ENCODE measurements around the gene SLC9A6.
"Not testable (repeated sequence)": the region's sequence is repeated elsewhere in the genome, so short reads cannot be mapped to it uniquely, and the experiment has no call there.

SLC9A6 gene

DNA sequence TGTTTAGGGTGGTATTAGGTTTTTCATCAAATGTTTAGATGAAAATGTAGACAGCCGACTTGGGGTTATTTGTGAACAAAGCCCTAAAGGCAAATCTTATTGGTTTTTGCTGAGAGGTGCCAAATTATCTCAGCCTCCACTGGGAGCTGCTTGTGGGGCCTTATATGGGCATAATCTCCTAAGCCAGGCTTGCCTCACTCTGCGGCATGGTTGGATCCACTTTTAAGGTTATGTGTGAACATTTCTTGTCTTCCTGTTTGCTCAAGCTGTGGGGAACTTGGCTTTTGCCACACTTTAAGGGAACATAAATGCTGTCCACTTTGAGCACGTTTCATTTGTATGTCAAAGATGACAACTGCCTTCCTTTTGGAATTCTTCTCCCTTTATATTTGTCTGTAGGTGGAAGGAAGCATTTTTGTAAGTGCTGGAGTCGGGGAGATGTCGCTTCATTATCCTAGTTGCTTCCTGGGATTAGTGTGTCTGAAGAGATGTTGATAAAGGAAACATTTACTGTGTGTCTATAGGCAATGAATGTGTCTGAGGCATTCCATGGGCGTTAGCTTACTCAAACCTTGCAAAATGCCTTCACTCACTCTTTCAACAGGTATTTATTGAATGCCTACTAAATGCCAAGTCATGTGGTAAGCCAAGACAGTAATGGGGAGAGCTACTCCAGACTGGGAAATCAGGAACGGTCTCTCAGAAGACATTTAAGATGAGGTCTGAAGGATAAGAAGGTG, 78.3 kb downstream of the SLC9A6 start:
- no peak for DNase-seq (ENCODE audit: low read depth)

DNA sequence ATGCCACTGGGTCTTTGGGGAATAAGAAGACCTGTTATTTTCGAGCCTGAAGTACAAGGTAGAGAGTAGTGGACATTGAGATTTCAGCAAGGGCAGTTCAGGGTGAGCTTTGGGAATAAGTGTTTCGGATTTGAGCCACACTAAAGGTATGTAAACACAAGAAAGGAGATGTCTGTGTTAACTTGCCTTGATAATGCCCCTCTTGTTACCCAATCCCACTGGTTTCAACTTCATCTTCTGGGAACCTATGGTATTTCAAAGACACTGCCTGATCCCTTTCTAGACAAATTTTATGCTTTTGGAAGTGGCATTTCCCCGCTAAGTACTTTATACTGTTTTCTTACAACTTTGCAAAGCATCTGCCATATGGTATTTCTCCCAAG, 79.4 kb downstream of the SLC9A6 start:
- no peak for DNase-seq (ENCODE audit: low read depth)

DNA sequence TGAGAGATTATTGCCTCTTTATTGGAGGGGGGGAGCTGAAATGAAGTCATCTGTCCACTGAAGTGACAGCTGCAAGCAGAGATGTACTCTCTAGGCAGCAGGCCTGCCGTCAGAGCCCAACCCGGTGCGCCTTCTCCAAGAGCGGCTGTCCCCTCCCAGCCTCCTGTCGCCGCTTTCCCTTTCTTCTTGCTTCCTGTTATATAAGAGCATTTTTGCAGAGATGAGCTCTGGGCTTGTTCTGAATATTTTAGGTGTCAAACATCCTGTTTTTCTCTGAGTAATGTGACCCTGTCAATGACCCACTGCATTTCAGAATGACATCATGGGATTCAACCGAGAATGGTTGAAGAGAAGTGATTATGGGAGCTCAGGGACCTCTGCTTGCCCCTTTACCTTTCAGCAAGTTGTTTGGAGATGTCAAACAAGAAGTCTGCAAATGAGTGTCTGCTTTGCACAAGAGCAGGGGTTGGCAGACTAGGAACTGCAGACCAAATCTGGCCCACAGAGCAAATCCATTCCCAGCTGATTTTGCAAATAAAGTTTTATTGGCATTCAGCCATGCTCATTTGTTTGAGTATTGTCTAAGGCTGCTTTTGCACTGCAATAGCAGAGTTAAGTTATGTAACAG, 79.9 kb downstream of the SLC9A6 start:
- DNase-seq (ENCODE audit: low read depth), result peak; percentile 1

DNA sequence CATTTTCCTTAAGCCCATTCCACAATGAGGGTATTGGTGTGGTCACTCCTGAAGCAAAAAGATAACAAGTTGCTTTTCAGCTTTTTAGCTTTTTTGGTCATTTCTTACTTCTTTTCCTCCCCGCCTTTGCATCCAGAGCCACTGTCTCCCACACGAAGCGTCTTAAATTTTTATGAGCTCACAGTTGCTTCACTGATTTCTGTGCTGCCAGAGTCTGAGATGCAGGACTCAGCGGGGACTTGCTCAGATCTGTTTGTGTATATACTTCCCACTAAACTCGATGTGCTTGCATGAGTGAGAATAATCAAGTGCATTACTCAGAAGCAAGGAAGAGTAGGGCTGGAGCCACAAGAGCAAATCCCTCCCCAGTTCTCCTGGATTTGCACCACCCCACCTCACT, 81.9 kb downstream of the SLC9A6 start:
- DNase-seq (ENCODE audit: low read depth), result no peak

DNA sequence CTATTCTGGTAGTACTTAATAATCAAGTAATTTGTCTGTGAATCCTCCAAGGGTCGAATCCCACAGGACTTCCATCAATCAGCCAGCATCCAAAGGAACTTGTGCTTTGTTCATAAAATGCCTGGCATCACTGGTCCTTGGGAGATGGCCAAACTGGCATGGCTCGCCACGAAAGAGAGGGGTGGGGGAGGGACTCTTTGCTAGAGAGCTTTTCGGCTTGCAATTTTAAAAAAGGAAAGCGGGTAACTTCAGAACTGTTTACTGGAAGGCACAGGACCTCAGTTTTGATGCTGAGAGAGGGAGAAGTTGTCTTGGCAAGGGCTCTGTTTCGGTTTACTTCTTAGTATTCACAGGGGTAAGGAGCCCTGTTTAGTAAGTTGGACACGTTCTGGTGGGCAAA, 82.7 kb downstream of the SLC9A6 start:
- no peak for DNase-seq (ENCODE audit: low read depth)

DNA sequence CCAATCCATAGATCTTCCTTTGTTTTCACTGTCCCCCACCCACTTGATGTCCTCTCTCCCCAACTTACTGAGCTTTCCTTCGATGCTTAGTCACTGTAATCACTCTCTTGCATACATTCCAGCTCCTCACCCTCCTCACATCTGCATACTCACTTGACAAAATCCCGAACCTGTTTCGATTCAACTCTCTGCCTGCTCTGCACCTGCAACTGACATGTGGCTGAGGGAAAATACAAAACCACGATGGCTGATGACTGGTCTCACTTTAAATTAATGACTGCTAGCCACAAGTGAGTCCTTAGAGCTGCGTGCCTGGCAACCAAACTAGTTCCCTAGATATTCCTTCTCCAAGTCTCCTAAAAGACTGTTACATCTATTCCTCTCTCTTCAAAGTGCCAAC, 91.7 kb downstream of the SLC9A6 start:
- DNase-seq (ENCODE audit: low read depth), result no peak

DNA sequence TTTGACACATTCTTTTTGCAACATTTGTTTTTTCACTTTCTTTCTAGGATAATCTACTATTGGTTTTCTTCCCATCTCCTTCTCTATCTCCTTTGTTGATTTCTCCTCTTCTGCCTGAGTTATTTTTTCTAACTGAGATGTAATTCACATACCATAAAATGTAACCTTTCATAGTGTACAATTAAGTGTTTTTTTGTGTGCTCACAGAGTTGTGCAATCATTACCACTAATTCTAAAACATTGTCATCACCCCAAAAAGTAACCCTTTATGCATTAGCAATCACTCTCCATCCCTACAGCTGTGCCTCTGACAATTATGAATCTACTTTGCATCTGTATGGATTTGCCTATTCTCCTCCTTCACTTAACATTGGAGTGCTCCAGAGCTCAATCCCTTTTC, 95.5 kb downstream of the SLC9A6 start:
- no peak for DNase-seq (ENCODE audit: low read depth)

DNA sequence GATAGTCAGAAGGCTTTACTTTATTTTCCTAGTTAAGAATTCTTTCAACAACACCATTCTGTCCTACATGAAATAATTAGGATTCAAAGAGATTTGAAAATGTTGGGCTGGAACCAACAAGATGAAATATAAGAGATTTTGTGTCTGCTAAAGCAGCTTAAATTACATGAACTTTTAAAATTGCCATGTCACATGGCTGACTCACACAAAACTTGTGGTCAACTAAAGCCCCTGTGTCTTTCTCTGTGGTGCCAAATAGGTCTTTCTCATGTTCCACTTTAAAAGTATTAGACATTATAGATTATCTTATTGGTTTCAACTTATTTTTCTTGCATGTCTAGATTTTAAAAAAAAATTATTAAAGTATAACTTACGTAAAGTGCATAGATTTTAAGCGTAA, 101.3 kb downstream of the SLC9A6 start:
- no peak for DNase-seq (ENCODE audit: low read depth)

DNA sequence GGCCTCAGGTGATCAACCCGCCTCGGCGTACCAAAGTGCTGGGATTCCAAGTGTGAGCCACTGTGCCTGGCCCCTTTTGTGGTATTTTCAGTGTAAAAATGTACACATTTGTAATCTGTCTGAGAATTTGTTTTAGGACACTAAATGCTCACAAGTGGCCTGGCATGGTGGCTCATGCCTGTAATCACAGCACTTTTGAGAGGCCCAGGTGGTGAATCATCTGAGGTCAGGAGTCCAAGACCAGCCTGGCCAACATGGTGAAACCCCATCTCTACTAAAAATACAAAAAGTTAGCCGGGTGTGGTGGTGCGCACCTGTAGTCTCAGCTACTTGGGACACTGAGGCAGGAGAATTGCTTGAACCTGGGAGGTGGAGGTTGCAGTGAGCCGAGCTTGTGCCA, 106.7 kb downstream of the SLC9A6 start:
- DNase-seq (ENCODE audit: low read depth), result not testable (repeated sequence)

DNA sequence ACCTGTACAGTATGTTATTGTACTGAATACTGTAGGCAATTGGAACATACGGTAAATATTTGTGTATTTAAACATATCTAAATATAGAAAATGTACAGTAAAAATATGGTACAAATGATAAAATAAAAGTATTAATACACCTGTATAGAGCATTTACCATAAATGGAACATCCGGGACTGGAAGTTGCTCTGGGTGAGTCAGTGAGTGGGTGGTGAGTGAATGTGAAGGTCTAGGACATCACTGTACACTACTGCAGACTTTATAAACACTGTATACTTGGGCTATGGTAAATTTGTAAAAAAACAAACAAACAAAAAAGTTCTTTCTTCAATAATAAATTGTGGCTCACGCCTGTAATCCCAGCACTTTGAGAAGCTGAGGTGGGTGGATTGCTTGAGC, 109.7 kb downstream of the SLC9A6 start:
- no peak for DNase-seq (ENCODE audit: low read depth)
